H1 (cell line): ENCODE data around the gene LRCH1. TPM values are rescaled to one million over a fixed set of nuclear protein-coding genes. Genes with fewer than 3 reads are reported as not detected.

ENCODE experiments used
- BACH1 ChIP-seq: IDR thresholded peaks from 2 replicates; pipeline ENCODE4 v1.6.1; 2012; ENCODE audit warnings: low read length, improper control_type of control experiment
- polyA plus RNA-seq, 7 experiments: library from polyadenylated mRNA; depleted of rRNA in 3 of 7; stranded (reverse) in 5 of 7; unstranded in 2 of 7; fragments of >200 nt in 5 of 7; fragments of 200-250 nt in 2 of 7; gene quantifications; 1 replicate in 5 of 7; 2 replicates in 1 of 7; 4 replicates in 1 of 7; pipeline versions ENCODE4 v1.2.1 to v1.2.3, GENCODE V29; 2011 to 2013; ENCODE audit warnings: missing spikeins in 2 of 7, mixed read lengths in 2 of 7
- total RNA-seq: library from RNA; stranded (reverse); fragmentation: NEBNext Ultra II Directional; extraction: Animal tissue kit (Norgen Biotek cat#: 25700); gene quantifications from 2 replicates; pipeline ENCODE4 v1.2.1, GENCODE V29; 2021
- TF ChIP-seq, protein P1 (sequence below): IDR thresholded peaks from 2 replicates; pipeline ENCODE4 v1.6.1; 2012; ENCODE audit warnings: low read length, inconsistent platforms
- TF ChIP-seq, protein P2 (sequence below): IDR thresholded peaks from 2 replicates; pipeline ENCODE4 v1.6.1; 2011; ENCODE audit warnings: low read depth, mild to moderate bottlenecking, low read length; ENCODE audit not compliant: insufficient read depth

Gene LRCH1
- total and polyA plus RNA-seq, 2 of the 8 experiments (the other 6 are each of a cell fraction or from before 2014, with no cell fraction given): 3.0 to 10.1 TPM

DNA sequence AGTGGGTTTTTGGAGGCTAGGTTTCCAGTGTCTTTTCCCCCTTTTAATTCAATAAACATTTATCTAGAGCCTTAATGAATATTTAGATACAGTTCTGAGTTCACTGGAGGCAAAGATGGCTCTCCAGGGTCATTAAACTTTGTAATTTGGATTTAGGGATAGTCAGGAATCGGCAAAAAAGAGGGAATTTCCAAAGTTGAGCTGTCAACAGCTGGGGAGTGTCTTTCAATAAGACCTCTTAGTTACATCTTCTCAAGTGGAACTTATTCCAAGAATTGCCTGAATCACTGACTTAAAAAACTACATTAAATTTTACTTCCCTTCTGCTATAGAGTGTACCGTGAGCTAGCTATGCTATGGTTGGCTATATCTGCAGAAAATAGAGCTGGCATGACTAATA lies 2.0 kb downstream of the LRCH1 start (continued):
- TF ChIP-seq, protein P1, sequence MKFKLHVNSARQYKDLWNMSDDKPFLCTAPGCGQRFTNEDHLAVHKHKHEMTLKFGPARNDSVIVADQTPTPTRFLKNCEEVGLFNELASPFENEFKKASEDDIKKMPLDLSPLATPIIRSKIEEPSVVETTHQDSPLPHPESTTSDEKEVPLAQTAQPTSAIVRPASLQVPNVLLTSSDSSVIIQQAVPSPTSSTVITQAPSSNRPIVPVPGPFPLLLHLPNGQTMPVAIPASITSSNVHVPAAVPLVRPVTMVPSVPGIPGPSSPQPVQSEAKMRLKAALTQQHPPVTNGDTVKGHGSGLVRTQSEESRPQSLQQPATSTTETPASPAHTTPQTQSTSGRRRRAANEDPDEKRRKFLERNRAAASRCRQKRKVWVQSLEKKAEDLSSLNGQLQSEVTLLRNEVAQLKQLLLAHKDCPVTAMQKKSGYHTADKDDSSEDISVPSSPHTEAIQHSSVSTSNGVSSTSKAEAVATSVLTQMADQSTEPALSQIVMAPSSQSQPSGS: no peak
- TF ChIP-seq, protein P2, sequence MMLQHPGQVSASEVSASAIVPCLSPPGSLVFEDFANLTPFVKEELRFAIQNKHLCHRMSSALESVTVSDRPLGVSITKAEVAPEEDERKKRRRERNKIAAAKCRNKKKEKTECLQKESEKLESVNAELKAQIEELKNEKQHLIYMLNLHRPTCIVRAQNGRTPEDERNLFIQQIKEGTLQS: no peak
- no peak for TF ChIP-seq BACH1
